ENCODE data around the gene TPO. TPM values are rescaled to one million over a fixed set of nuclear protein-coding genes. Genes with fewer than 3 reads are reported as not detected.

The TPO gene
- total RNA-seq, 1 donor from 2014 or later: 7.0 TPM

- ATAC-seq (ENCODE audit: poor library complexity) (no peak), DNase-seq (no peak)
- intact Hi-C loops (cut with DNase I): no loop called here
These were observed 126.2 kb downstream of the TPO start for GRCh38 chr2:1539441-1539840.

GRCh38 chr2:1539973-1540372 lies 126.7 kb downstream of the TPO start:
- no peak for ATAC-seq (ENCODE audit: poor library complexity)
- intact Hi-C loops (cut with DNase I): no loop called here
- no peak for DNase-seq

- DNase-seq (no peak), ATAC-seq (ENCODE audit: poor library complexity) (no peak)
- intact Hi-C loops (cut with DNase I): no loop called here
These were observed 127.2 kb downstream of the TPO start for GRCh38 chr2:1540481-1540880.

- intact Hi-C loops (cut with DNase I): no loop called here
- DNase-seq (no peak), ATAC-seq (ENCODE audit: poor library complexity) (no peak)
These were observed 127.8 kb downstream of the TPO start for GRCh38 chr2:1541040-1541439.

GRCh38 chr2:1541819-1542475 lies 128.7 kb downstream of the TPO start:
- intact Hi-C loops (cut with DNase I): no loop called here
- DNase-seq: no peak
- ATAC-seq (ENCODE audit: poor library complexity): no peak

- ATAC-seq (ENCODE audit: poor library complexity) (no peak), DNase-seq (no peak)
- intact Hi-C loops (cut with DNase I): no loop called here
These were observed 129.7 kb downstream of the TPO start for GRCh38 chr2:1542971-1543370.

GRCh38 chr2:1543776-1544477 lies 130.7 kb downstream of the TPO start:
- no peak for ATAC-seq (ENCODE audit: poor library complexity)
- intact Hi-C loops (cut with DNase I): no loop called here
- DNase-seq: no peak

- intact Hi-C loops (cut with DNase I): loop anchor here (5.0 kb wide), 3 partner anchors 592 to 832 kb away; partner anchors contain the start of gene SNTG2
- ATAC-seq (ENCODE audit: poor library complexity) (no peak), DNase-seq (no peak)
These were observed 131.3 kb downstream of the TPO start for GRCh38 chr2:1544478-1545069.

- ATAC-seq (ENCODE audit: poor library complexity): peak; percentile 34
- no peak for DNase-seq
- intact Hi-C loops (cut with DNase I): loop anchor here (5.0 kb wide), 3 partner anchors 594 to 834 kb away; partner anchors contain the start of gene SNTG2
These were observed 132.8 kb downstream of the TPO start for GRCh38 chr2:1546023-1546591.

- no peak for DNase-seq
These were observed 133.6 kb downstream of the TPO start for GRCh38 chr2:1546901-1547300.

GRCh38 chr2:1548910-1549673 lies 135.8 kb downstream of the TPO start:
- intact Hi-C loops (cut with DNase I): loop anchor here (5.0 kb wide), 3 partner anchors 597 to 837 kb away; partner anchors contain the start of gene SNTG2
- no peak for ATAC-seq (ENCODE audit: poor library complexity)
- no peak for DNase-seq

More at GRCh38 chr2:1546901-1547300, 133.6 kb downstream of the TPO start:
- ATAC-seq (ENCODE audit: poor library complexity): no peak
- intact Hi-C loops (cut with DNase I): loop anchor here (5.0 kb wide), 3 partner anchors 595 to 835 kb away; partner anchors contain the start of gene SNTG2

GRCh38 chr2:1550076-1550475 lies 136.8 kb downstream of the TPO start:
- intact Hi-C loops (cut with DNase I): no loop called here
- no peak for DNase-seq
- no peak for ATAC-seq (ENCODE audit: poor library complexity)

GRCh38 chr2:1550658-1551316 lies 137.5 kb downstream of the TPO start:
- peak; percentile 92 for ATAC-seq (ENCODE audit: poor library complexity)
- DNase-seq: peak; percentile 77
- intact Hi-C loops (cut with DNase I): no loop called here

- ATAC-seq (ENCODE audit: poor library complexity) (no peak), DNase-seq (no peak)
- intact Hi-C loops (cut with DNase I): no loop called here
These were observed 138.6 kb downstream of the TPO start for GRCh38 chr2:1551905-1552304.

GRCh38 chr2:1552611-1553010 lies 139.3 kb downstream of the TPO start:
- DNase-seq: no peak
- no peak for ATAC-seq (ENCODE audit: poor library complexity)
- intact Hi-C loops (cut with DNase I): no loop called here

- DNase-seq: no peak
- ATAC-seq (ENCODE audit: poor library complexity): no peak
- intact Hi-C loops (cut with DNase I): no loop called here
These were observed 140.5 kb downstream of the TPO start for GRCh38 chr2:1553671-1554295.

- intact Hi-C loops (cut with DNase I): no loop called here
- ATAC-seq (ENCODE audit: poor library complexity) (no peak), DNase-seq (no peak)
These were observed 143.0 kb downstream of the TPO start for GRCh38 chr2:1556286-1556685.

Measured in Right ventricle myocardium superior (tissue), 1 donor.